GM12878 (cell line): Measurements from ENCODE around the gene RETREG1. TPM values are rescaled to one million over a fixed set of nuclear protein-coding genes. Genes with fewer than 3 reads are reported as not detected.

Experiments
- ATAC-seq: fragments of 200-7000 bp; cut with Tn5 transposase; 3 replicates; pipeline ENCODE4 v1.9.1; 2020; ENCODE audit warnings: mild to moderate bottlenecking, moderate library complexity
- BruUV-seq: library from RNA; stranded (reverse); fragments of 400-500 nt; replicated peaks from 2 replicates; lab custom pipeline; 2021; lab: Mats Ljungman, UMichigan
- CTCF ChIA-PET: fragments of 300-600 bp; sonication (Branson Sonifier 250); formaldehyde crosslinking; extraction: SDS; loops from one replicate; lab custom pipeline; 2021; ENCODE audit warnings: inconsistent platforms; lab: Yijun Ruan, JAX
- POLR2A ChIA-PET: fragments of 350-600 bp; formaldehyde crosslinking; extraction: SDS; loops from one replicate; lab custom pipeline; 2021; ENCODE audit warnings: inconsistent platforms; lab: Charles Lee
- RAD21 ChIA-PET: fragments of 300-600 bp; sonication (Branson Sonifier 250); formaldehyde crosslinking; loops from one replicate; lab custom pipeline; 2023; ENCODE audit warnings: antibody characterized with exemption; ENCODE audit not compliant: unreplicated experiment; lab: Charles Lee
- SMC1A ChIA-PET: fragments of 300-600 bp; sonication (Branson Sonifier 250); formaldehyde crosslinking; loops from one replicate; lab custom pipeline; 2023; ENCODE audit not compliant: unreplicated experiment, uncharacterized antibody; lab: Charles Lee
- DNase-seq: peaks from one replicate; pipeline ENCODE4 v3.0.0-alpha.2; 2011; ENCODE audit warnings: low read depth, low spot score
- FAIRE-seq: peaks from 3 replicates; lab custom pipeline; 2011; peaks lifted over from hg19 to GRCh38; lab: Jason Lieb, UNC
- H2AFZ ChIP-seq: 2 replicates; pipeline ENCODE4 v1.6.0; 2011; ENCODE audit warnings: low read depth, low read length, control low read depth; ENCODE audit not compliant: control insufficient read depth
- H3K27ac ChIP-seq: 2 replicates; pipeline ENCODE4 v1.5.1; 2011; ENCODE audit warnings: control low read depth; ENCODE audit not compliant: control insufficient read depth, insufficient read depth
- H3K27me3 ChIP-seq, 2 experiments: replicated peaks in 1 of 2; 2 replicates each; pipeline versions ENCODE4 v1.6.0 to v1.6.1; 2011; ENCODE audit warnings: low read length in 1 of 2; ENCODE audit not compliant: control insufficient read depth in 2 of 2, insufficient read depth in 2 of 2
- H3K36me3 ChIP-seq, 2 experiments: 2 replicates each; pipeline ENCODE4 v1.5.1; 2011; ENCODE audit warnings: low read length in 1 of 2; ENCODE audit not compliant: control insufficient read depth in 2 of 2, insufficient read depth in 2 of 2
- H3K4me1 ChIP-seq: 2 replicates; pipeline ENCODE4 v1.6.1; 2011; ENCODE audit warnings: mild to moderate bottlenecking, low read length, moderate library complexity, mixed read lengths; ENCODE audit not compliant: control insufficient read depth, insufficient read depth
- H3K4me2 ChIP-seq: 2 replicates; pipeline ENCODE4 v1.6.0; 2011; ENCODE audit warnings: control low read depth; ENCODE audit not compliant: control insufficient read depth, insufficient read depth
- H3K4me3 ChIP-seq: fragments of 200-600 bp; sonication (generic); 2 replicates; pipeline ENCODE4 v1.5.1; 2016
- H3K79me2 ChIP-seq: 2 replicates; pipeline ENCODE4 v1.6.0; 2011; ENCODE audit warnings: low read length; ENCODE audit not compliant: control insufficient read depth, insufficient read depth
- H3K9ac ChIP-seq: 2 replicates; pipeline ENCODE4 v1.8.0; 2011; ENCODE audit warnings: low read length, control low read depth, mixed read lengths; ENCODE audit not compliant: control insufficient read depth, insufficient read depth
- H3K9me3 ChIP-seq: replicated peaks from 3 replicates; pipeline ENCODE4 v1.5.1; 2011; ENCODE audit warnings: mild to moderate bottlenecking, low read length; ENCODE audit not compliant: control insufficient read depth, insufficient read depth
- H4K20me1 ChIP-seq: 2 replicates; pipeline ENCODE4 v1.6.0; 2011; ENCODE audit not compliant: control insufficient read depth, insufficient read depth
- BRCA1 ChIP-seq: IDR thresholded peaks from 2 replicates; pipeline ENCODE4 v1.6.1; 2011; ENCODE audit warnings: low read depth, low read length, improper control_type of control experiment
- ESRRA ChIP-seq: IDR thresholded peaks from 2 replicates; pipeline ENCODE4 v1.6.1; 2012; ENCODE audit warnings: mild to moderate bottlenecking, low read length, improper control_type of control experiment
- JUNB ChIP-seq: IDR thresholded peaks from 2 replicates; pipeline ENCODE4 v1.6.1; 2016; ENCODE audit warnings: antibody characterized with exemption, mild to moderate bottlenecking
- KAT2A ChIP-seq: conservative IDR thresholded peaks from 2 replicates; pipeline ENCODE4 v1.6.1; 2011; ENCODE audit warnings: low read depth, low read length; ENCODE audit not compliant: control insufficient read depth
- MEF2B ChIP-seq: fragments of 450-650 bp; IDR thresholded peaks from 2 replicates; pipeline ENCODE4 v1.6.1; 2018; ENCODE audit warnings: mild to moderate bottlenecking, moderate library complexity; ENCODE audit not compliant: partially characterized antibody, poor library complexity, severe bottlenecking
- NFYB ChIP-seq: IDR thresholded peaks from 2 replicates; pipeline ENCODE4 v1.6.1; 2011; ENCODE audit warnings: low read depth, mild to moderate bottlenecking, low read length, improper control_type of control experiment, moderate library complexity; ENCODE audit not compliant: insufficient read depth
- NR2C2 ChIP-seq: IDR thresholded peaks from 2 replicates; pipeline ENCODE4 v1.6.1; 2011; ENCODE audit warnings: borderline replicate concordance, low read depth; ENCODE audit not compliant: control insufficient read depth, insufficient read length
- NRF1 ChIP-seq: conservative IDR thresholded peaks from 2 replicates; pipeline ENCODE4 v1.6.1; 2011; ENCODE audit warnings: mild to moderate bottlenecking, low read depth, low read length, improper control_type of control experiment
- PML ChIP-seq: IDR thresholded peaks from 2 replicates; pipeline ENCODE4 v1.6.1; 2012; ENCODE audit warnings: low read length, inconsistent platforms
- RB1 ChIP-seq: fragments of 450-650 bp; formaldehyde crosslinking; IDR thresholded peaks from 2 replicates; pipeline ENCODE4 v1.6.1; 2017; ENCODE audit warnings: mild to moderate bottlenecking, borderline replicate concordance
- WGBS: methylation state at CpG from one replicate; pipeline ENCODE4 v1.1.6; 2016; ENCODE audit warnings: low lambda C conversion rate; ENCODE audit not compliant: insufficient replicate concordance, insufficient coverage; ENCODE audit errors: missing lambda C conversion rate; 5-methylcytosine and 5-hydroxymethylcytosine counted together
- in situ Hi-C: fragments of 300-500 bp; cut with MboI; formaldehyde crosslinking; loops from 9 replicates; pipeline ENCODE4 v1.14.3; 2018; ENCODE audit warnings: mixed read lengths
- intact Hi-C: fragments of 100-400 bp; cut with micrococcal nuclease; formaldehyde crosslinking; loops from one replicate; pipeline ENCODE4 v1.14.2; 2022; ENCODE audit not compliant: unreplicated experiment
- polyA plus RNA-seq, 11 experiments: library from polyadenylated mRNA; depleted of rRNA in 4 of 11; unstranded in 6 of 11; stranded (reverse) in 5 of 11; fragments of >200 nt; fragmentation: Nextera tagmentation in 4 of 11; fragmentation: Illumina TruSeq in 1 of 11; extraction: Ambion mirVana in 4 of 11; extraction: Trizol in 1 of 11; gene quantifications; 1 replicate in 1 of 11; 2 replicates in 10 of 11; pipeline versions ENCODE4 v1.2.1 to v1.2.3, GENCODE V29; 2011 to 2016; ENCODE audit warnings: inconsistent platforms in 2 of 11, missing spikeins in 2 of 11, low read depth in 1 of 11
- total RNA-seq, 4 experiments: library from RNA; depleted of rRNA in 3 of 4; stranded (reverse); fragments of >200 nt in 3 of 4; fragmentation: Illumina TruSeq in 1 of 4; extraction: Trizol in 1 of 4; gene quantifications; 2 replicates each; pipeline versions ENCODE4 v1.2.1 to v1.2.3, GENCODE V29; 2013 to 2021

Gene RETREG1
- total and polyA plus RNA-seq, 10 of the 15 experiments (the other 5 are each of a cell fraction or from before 2014, with no cell fraction given), result 3.9 to 8.9 (median 6.4) TPM

DNA sequence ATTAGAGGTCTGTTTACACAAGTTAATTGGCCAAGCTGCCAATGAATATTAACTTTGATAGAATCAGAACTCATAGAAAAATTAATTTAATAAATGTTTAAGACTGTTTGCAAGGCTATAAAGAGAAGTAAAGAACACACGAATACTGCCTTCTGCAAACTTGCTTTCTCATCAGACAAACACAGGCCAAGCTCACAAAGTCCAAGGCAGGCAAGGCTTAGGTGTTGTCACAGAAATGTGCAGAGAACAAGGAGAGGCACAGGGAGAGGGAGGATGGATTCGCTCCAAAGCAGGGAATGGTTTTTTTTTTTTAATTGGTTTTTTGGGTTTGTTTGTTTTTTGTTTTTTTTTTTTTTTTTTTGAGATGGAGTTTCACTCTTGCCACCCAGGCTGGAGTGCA is 43.4 kb downstream of the RETREG1 start:
- ChIA-PET SMC1A (no interaction called here), POLR2A (no interaction called here), CTCF (no interaction called here), RAD21 (no interaction called here)
- no peak overlapping the region for H3K4me3 ChIP-seq
- no TSS peak for BruUV-seq
- no peaks in the 10 kb centered on the region for H3K9me3 ChIP-seq
- FAIRE-seq (no peak), DNase-seq (no peak), ATAC-seq (no peak)
- H3K4me2 ChIP-seq, result no peak overlapping the region
- no peaks in the 10 kb centered on the region for H3K4me1 ChIP-seq
- TF ChIP-seq RB1 (no peak), NR2C2 (no peak), BRCA1 (no peak), NFYB (no peak), JUNB (no peak), NRF1 (no peak), PML (no peak), MEF2B (no peak), KAT2A (no peak), ESRRA (no peak)
- WGBS, result 63% methylated on average over 2 of the region's 2 CpGs
- no peaks in the 10 kb centered on the region for H4K20me1 ChIP-seq
- no peaks in the 10 kb centered on the region for H3K27me3 ChIP-seq
- in situ Hi-C loops, result no loop called here
- H3K9ac ChIP-seq, result no peak overlapping the region
- intact Hi-C loops, result no loop called here
- no peaks in the 10 kb centered on the region for H3K79me2 ChIP-seq
- no peak overlapping the region for H3K27ac ChIP-seq
- no peaks in the 10 kb centered on the region for H3K36me3 ChIP-seq
- H2AFZ ChIP-seq, result no peak overlapping the region
